ENCODE data around the gene ENTPD6.

DNA sequence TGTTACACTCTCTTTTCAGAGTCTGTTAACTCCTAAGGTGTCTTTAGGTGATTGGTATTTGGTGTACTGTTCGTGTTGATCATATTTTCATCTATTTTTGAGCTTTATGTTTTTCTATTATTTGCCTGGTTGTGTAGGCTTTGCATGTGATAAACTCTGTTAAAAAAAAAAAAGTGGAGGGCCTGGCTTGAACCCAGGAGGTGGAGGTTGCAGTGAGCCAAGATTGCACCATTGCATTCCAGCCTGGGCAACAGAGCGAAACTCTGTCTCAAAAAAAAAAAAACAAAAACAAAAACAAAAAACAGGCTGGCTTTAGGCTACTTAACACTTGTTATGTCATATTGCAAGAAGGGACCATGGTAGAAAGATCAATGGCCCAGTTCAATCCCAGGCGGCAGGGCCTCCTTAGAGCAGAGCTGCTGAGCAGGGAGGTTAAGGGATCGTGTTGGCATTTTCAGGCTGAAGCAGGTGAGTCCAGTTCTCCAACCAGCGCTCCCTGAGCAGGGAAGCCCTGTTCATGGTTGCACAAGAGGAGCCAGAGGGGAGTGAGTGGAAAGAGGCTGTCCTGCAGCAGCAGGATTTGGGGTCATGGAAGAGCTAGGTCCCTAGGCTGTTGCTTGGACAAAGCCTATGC lies 60.8 kb downstream of the ENTPD6 start:
- TF ChIP-seq, protein P1, sequence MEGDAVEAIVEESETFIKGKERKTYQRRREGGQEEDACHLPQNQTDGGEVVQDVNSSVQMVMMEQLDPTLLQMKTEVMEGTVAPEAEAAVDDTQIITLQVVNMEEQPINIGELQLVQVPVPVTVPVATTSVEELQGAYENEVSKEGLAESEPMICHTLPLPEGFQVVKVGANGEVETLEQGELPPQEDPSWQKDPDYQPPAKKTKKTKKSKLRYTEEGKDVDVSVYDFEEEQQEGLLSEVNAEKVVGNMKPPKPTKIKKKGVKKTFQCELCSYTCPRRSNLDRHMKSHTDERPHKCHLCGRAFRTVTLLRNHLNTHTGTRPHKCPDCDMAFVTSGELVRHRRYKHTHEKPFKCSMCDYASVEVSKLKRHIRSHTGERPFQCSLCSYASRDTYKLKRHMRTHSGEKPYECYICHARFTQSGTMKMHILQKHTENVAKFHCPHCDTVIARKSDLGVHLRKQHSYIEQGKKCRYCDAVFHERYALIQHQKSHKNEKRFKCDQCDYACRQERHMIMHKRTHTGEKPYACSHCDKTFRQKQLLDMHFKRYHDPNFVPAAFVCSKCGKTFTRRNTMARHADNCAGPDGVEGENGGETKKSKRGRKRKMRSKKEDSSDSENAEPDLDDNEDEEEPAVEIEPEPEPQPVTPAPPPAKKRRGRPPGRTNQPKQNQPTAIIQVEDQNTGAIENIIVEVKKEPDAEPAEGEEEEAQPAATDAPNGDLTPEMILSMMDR (IDR thresholded peaks at IDR 0.05) = no peak
- TF ChIP-seq POLR2A (IDR thresholded peaks at IDR 0.05) = no peak

Measured in heart left ventricle (tissue), 13 donors.